HepG2 (cell line): ENCODE data around the gene CHKA. TPM values are rescaled to one million over a fixed set of nuclear protein-coding genes. Genes with fewer than 3 reads are reported as not detected.

Experiments
- EZH2 ChIP-seq: conservative IDR thresholded peaks from 2 replicates; pipeline ENCODE4 v1.6.1; 2012; ENCODE audit warnings: mild to moderate bottlenecking, low read depth, low read length, moderate library complexity
- FOXK1 ChIP-seq: sonication (generic); formaldehyde crosslinking; IDR thresholded peaks from 2 replicates; pipeline ENCODE4 v1.4.0; 2020; ENCODE audit warnings: low read depth, missing genetic modification reagents, borderline replicate concordance
- FOXM1 ChIP-seq: sonication (generic); formaldehyde crosslinking; IDR thresholded peaks from 2 replicates; pipeline ENCODE4 v1.5.0; 2020; ENCODE audit warnings: missing genetic modification reagents
- GABPA ChIP-seq, 2 experiments: IDR thresholded peaks; 2 replicates each; pipeline ENCODE4 v1.6.1; 2011 to 2016; ENCODE audit warnings: low read depth in 2 of 2, low read length in 1 of 2, missing biosample characterization in 1 of 2, missing genetic modification characterization in 1 of 2
- HOXA3 ChIP-seq: sonication (generic); formaldehyde crosslinking; IDR thresholded peaks from 2 replicates; pipeline ENCODE4 v1.5.0; 2020; ENCODE audit warnings: missing genetic modification reagents
- IRF2 ChIP-seq: IDR thresholded peaks from 2 replicates; pipeline ENCODE4 v1.6.1; 2018; ENCODE audit warnings: missing genetic modification reagents, missing compliant biosample characterization
- KDM5B ChIP-seq: sonication (generic); formaldehyde crosslinking; IDR thresholded peaks from 2 replicates; pipeline ENCODE4 v1.4.0; 2020; ENCODE audit warnings: missing genetic modification reagents, mild to moderate bottlenecking, borderline replicate concordance
- KMT2A ChIP-seq: sonication (generic); formaldehyde crosslinking; IDR thresholded peaks from 2 replicates; pipeline ENCODE4 v1.4.0; 2020; ENCODE audit warnings: missing genetic modification reagents
- MIXL1 ChIP-seq: IDR thresholded peaks from 2 replicates; pipeline ENCODE4 v1.6.1; 2016
- NR2F2 ChIP-seq: IDR thresholded peaks from 2 replicates; pipeline ENCODE4 v1.6.1; 2012; ENCODE audit warnings: low read depth, inconsistent platforms, borderline replicate concordance
- NR2F6 ChIP-seq, 2 experiments: IDR thresholded peaks; 2 replicates each; pipeline ENCODE4 v1.6.1; 2016; ENCODE audit warnings: antibody characterized with exemption in 1 of 2, mild to moderate bottlenecking in 1 of 2
- POLR2A ChIP-seq, 2 experiments: IDR thresholded peaks; 2 replicates each; pipeline ENCODE4 v1.6.1; 2011; ENCODE audit warnings: low read depth in 2 of 2, low read length in 2 of 2, mild to moderate bottlenecking in 1 of 2, moderate library complexity in 1 of 2; ENCODE audit not compliant: insufficient read depth in 1 of 2
- POLR2AphosphoS2 ChIP-seq: IDR thresholded peaks from 2 replicates; pipeline ENCODE4 v1.6.1; 2011; ENCODE audit warnings: low read depth, low read length, improper control_type of control experiment
- RBFOX2 ChIP-seq: fragments of 200-400 bp; formaldehyde crosslinking; IDR thresholded peaks from 2 replicates; pipeline ENCODE4 v1.6.1; 2017; ENCODE audit warnings: low read depth, mild to moderate bottlenecking, low read length
- SAP130 ChIP-seq: IDR thresholded peaks from 2 replicates; pipeline ENCODE4 v1.6.1; 2016; ENCODE audit warnings: low read depth
- SMYD3 ChIP-seq: sonication (generic); formaldehyde crosslinking; IDR thresholded peaks from 2 replicates; pipeline ENCODE4 v1.8.1; 2023; ENCODE audit warnings: mild to moderate bottlenecking, missing genetic modification reagents
- TEAD3 ChIP-seq: optimal IDR thresholded peaks from 2 replicates; pipeline ENCODE3; 2016; ENCODE audit warnings: borderline replicate concordance
- TGIF2 ChIP-seq: IDR thresholded peaks from 2 replicates; pipeline ENCODE4 v1.6.1; 2016; ENCODE audit warnings: control low read depth, missing compliant biosample characterization
- TOE1 ChIP-seq: sonication (generic); formaldehyde crosslinking; IDR thresholded peaks from 2 replicates; pipeline ENCODE4 v1.4.0; 2020; ENCODE audit warnings: mild to moderate bottlenecking, missing genetic modification reagents
- XRCC5 ChIP-seq: fragments of 200-400 bp; formaldehyde crosslinking; optimal IDR thresholded peaks from 2 replicates; pipeline ENCODE3; 2017; ENCODE audit warnings: mild to moderate bottlenecking, low read length
- ZBTB38 ChIP-seq: sonication (generic); formaldehyde crosslinking; IDR thresholded peaks from 2 replicates; pipeline ENCODE4 v1.5.1; 2020; ENCODE audit warnings: mild to moderate bottlenecking, missing genetic modification reagents
- ZC3H4 ChIP-seq: sonication (generic); formaldehyde crosslinking; IDR thresholded peaks from 2 replicates; pipeline ENCODE4 v1.4.0; 2020; ENCODE audit warnings: missing genetic modification reagents, borderline replicate concordance
- ZEB1 ChIP-seq: IDR thresholded peaks from 2 replicates; pipeline ENCODE4 v1.6.1; 2012; ENCODE audit warnings: mild to moderate bottlenecking, low read depth, inconsistent platforms; ENCODE audit not compliant: insufficient replicate concordance
- ZFY ChIP-seq: sonication (generic); formaldehyde crosslinking; IDR thresholded peaks from 2 replicates; pipeline ENCODE4 v1.4.0; 2020; ENCODE audit warnings: missing genetic modification reagents
- ZKSCAN5 ChIP-seq: sonication (generic); formaldehyde crosslinking; IDR thresholded peaks from 2 replicates; pipeline ENCODE4 v1.5.1; 2020; ENCODE audit warnings: mild to moderate bottlenecking, missing genetic modification reagents
- ZNF549 ChIP-seq: sonication (generic); formaldehyde crosslinking; IDR thresholded peaks from 2 replicates; pipeline ENCODE4 v1.5.0; 2020; ENCODE audit warnings: missing genetic modification reagents
- ZNF720 ChIP-seq: sonication (generic); formaldehyde crosslinking; IDR thresholded peaks from 2 replicates; pipeline ENCODE4 v1.4.0; 2020; ENCODE audit warnings: missing genetic modification reagents
- ZSCAN9 ChIP-seq: IDR thresholded peaks from 2 replicates; pipeline ENCODE4 v1.6.1; 2016; ENCODE audit warnings: borderline replicate concordance
- ZZZ3 ChIP-seq: sonication (generic); formaldehyde crosslinking; IDR thresholded peaks from 2 replicates; pipeline ENCODE4 v1.4.0; 2020; ENCODE audit warnings: missing genetic modification reagents, mild to moderate bottlenecking, borderline replicate concordance
- polyA plus RNA-seq, 8 experiments: library from polyadenylated mRNA; depleted of rRNA in 3 of 8; stranded (reverse) in 7 of 8; unstranded in 1 of 8; fragments of >200 nt; fragmentation: Illumina TruSeq in 4 of 8; extraction: Trizol in 4 of 8; gene quantifications; 2 replicates each; pipeline versions ENCODE4 v1.2.1 to v1.2.3, GENCODE V29; 2011 to 2016; ENCODE audit warnings: low read depth in 4 of 8, missing spikeins in 1 of 8, mixed read lengths in 1 of 8; ENCODE audit not compliant: insufficient read depth in 1 of 8
- total RNA-seq, 5 experiments: library from RNA; depleted of rRNA; stranded (reverse); fragments of >200 nt; fragmentation: Illumina TruSeq; extraction: Trizol; gene quantifications; 2 replicates each; pipeline ENCODE4 v1.2.3, GENCODE V29; 2016; ENCODE audit warnings: low read depth in 1 of 5
- TF ChIP-seq, protein P1 (sequence below): sonication (generic); formaldehyde crosslinking; IDR thresholded peaks from 2 replicates; pipeline ENCODE4 v1.4.0; 2020; ENCODE audit warnings: missing genetic modification reagents
- TF ChIP-seq, protein P2 (sequence below): sonication (generic); formaldehyde crosslinking; IDR thresholded peaks from 2 replicates; pipeline ENCODE4 v1.8.1; 2023; ENCODE audit warnings: missing genetic modification reagents, mild to moderate bottlenecking, borderline replicate concordance
- TF ChIP-seq, protein P3 (sequence below): sonication (generic); formaldehyde crosslinking; IDR thresholded peaks from 2 replicates; pipeline ENCODE4 v1.4.0; 2020; ENCODE audit warnings: missing genetic modification reagents

The CHKA gene
- total and polyA plus RNA-seq, 2 of the 13 experiments (the other 11 are each of a cell fraction or from before 2014, with no cell fraction given): 71.6 to 92.7 TPM

DNA sequence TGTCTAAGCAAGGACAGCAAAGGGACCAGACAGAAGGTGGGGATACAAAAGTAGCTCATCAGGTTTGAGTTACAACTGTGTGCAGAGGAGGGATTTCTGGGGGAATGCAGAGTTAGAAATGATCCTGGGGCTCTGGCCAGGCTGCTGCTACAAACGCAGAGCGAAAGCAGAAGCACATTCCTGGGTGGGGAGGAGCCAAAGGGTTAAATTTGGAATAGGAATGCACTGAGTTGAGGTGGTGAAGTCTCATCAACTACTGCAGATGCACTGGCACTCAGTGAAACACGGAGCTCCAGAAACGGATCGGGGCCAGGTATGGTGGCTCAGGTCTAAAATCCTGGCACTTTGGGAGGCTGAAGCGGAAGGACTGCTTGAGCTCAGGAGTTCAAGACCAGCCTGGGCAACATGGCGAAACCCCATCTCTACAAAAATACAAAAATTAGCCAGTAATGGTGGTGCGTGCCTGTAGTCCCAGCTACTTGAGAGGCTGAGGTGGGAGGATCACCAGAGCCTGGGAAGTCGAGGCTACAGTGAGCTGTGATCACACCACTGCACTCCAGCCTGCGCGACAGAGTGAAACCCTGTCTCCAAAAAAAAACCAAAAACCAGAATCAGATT, 3.2 kb downstream of the CHKA start (continued):
- TF ChIP-seq RBFOX2 (peak; percentile 32; the same call in 1 of the 2 replicates), TGIF2 (CRISPR knock-in tag) (no peak), ZNF720 (CRISPR knock-in tag) (no peak), SMYD3 (CRISPR knock-in tag) (no peak), ZNF549 (CRISPR knock-in tag) (no peak), FOXK1 (no peak), GABPA (IDR thresholded peaks at IDR 0.05; ENCODE audit: low read depth, low read length) (no peak), GABPA (CRISPR knock-in tag; IDR thresholded peaks at IDR 0.05; ENCODE audit: low read depth) (no peak), ZSCAN9 (0 out of 2 replicates have a peak, but pooled peaks have one; percentile 22), FOXM1 (CRISPR knock-in tag) (no peak), ZFY (CRISPR knock-in tag) (peak; percentile 19; the same call in 1 of the 2 replicates), ZBTB38 (CRISPR knock-in tag) (0 out of 2 replicates have a peak, but pooled peaks have one; percentile 46), ZEB1 (no peak), EZH2 (no peak), NR2F6 (IDR thresholded peaks at IDR 0.05) (no peak), NR2F6 (CRISPR knock-in tag; IDR thresholded peaks at IDR 0.05) (0 out of 2 replicates have a peak, but pooled peaks have one; percentile 6), TEAD3 (peak; percentile 88), POLR2AphosphoS2 (0 out of 2 replicates have a peak, but pooled peaks have one; percentile 52), XRCC5 (peak; percentile 17), IRF2 (CRISPR knock-in tag) (0 out of 2 replicates have a peak, but pooled peaks have one; percentile 32), ZC3H4 (CRISPR knock-in tag) (0 out of 2 replicates have a peak, but pooled peaks have one; percentile 37), TOE1 (no peak), ZKSCAN5 (no peak), ZZZ3 (CRISPR knock-in tag) (no peak), SAP130 (CRISPR knock-in tag) (peak; percentile 37), HOXA3 (CRISPR knock-in tag) (peak; percentile 18; the same call in 1 of the 2 replicates), POLR2A (IDR thresholded peaks at IDR 0.05; ENCODE audit: insufficient read depth in 1 of 2, low read depth in 2 of 2, low read length in 2 of 2) (peak in 1 of 2 experiments; percentile 43; a peak in 1 of 4 replicates), KMT2A (0 out of 2 replicates have a peak, but pooled peaks have one; percentile 38), NR2F2 (no peak), MIXL1 (CRISPR knock-in tag) (0 out of 2 replicates have a peak, but pooled peaks have one; percentile 16), KDM5B (CRISPR knock-in tag) (peak; percentile 38; the same call in 1 of the 2 replicates)
- TF ChIP-seq, protein P1, sequence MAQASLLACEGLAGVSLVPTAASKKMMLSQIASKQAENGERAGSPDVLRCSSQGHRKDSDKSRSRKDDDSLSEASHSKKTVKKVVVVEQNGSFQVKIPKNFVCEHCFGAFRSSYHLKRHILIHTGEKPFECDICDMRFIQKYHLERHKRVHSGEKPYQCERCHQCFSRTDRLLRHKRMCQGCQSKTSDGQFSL (CRISPR knock-in tag): no peak
- TF ChIP-seq, protein P2, sequence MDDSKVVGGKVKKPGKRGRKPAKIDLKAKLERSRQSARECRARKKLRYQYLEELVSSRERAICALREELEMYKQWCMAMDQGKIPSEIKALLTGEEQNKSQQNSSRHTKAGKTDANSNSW (CRISPR knock-in tag): no peak
- TF ChIP-seq, protein P3, sequence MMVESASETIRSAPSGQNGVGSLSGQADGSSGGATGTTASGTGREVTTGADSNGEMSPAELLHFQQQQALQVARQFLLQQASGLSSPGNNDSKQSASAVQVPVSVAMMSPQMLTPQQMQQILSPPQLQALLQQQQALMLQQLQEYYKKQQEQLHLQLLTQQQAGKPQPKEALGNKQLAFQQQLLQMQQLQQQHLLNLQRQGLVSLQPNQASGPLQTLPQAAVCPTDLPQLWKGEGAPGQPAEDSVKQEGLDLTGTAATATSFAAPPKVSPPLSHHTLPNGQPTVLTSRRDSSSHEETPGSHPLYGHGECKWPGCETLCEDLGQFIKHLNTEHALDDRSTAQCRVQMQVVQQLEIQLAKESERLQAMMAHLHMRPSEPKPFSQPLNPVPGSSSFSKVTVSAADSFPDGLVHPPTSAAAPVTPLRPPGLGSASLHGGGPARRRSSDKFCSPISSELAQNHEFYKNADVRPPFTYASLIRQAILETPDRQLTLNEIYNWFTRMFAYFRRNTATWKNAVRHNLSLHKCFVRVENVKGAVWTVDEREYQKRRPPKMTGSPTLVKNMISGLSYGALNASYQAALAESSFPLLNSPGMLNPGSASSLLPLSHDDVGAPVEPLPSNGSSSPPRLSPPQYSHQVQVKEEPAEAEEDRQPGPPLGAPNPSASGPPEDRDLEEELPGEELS (CRISPR knock-in tag): peak; percentile 30; the same call in 1 of the 2 replicates
